Stomach (tissue), 4 donors: ENCODE data around the gene TOMM34.

Experiments used
- EP300 ChIP-seq: sonication (generic); formaldehyde crosslinking; IDR thresholded peaks from one replicate; pipeline ENCODE4 v1.6.1; 2017; ENCODE audit warnings: antibody characterized with exemption
- POLR2A ChIP-seq, 4 donors: fragments of 450-650 bp; IDR thresholded peaks; one replicate each; pipeline ENCODE4 v1.6.1; 2016; ENCODE audit warnings: antibody characterized with exemption in 4 of 4, control low read depth in 2 of 4, mild to moderate bottlenecking in 1 of 4, moderate library complexity in 1 of 4
- POLR2AphosphoS5 ChIP-seq, 3 donors: sonication (generic); formaldehyde crosslinking; IDR thresholded peaks; one replicate each; pipeline ENCODE4 v1.6.1; 2016; ENCODE audit warnings: antibody characterized with exemption in 3 of 3
- TF ChIP-seq, protein P1 (sequence below), 7 experiments: fragments of 450-650 bp in 4 of 7; fragments of 200-600 bp in 3 of 7; sonication (generic) in 3 of 7; IDR thresholded peaks; one replicate each; pipeline ENCODE4 v1.5.1; 2016 to 2019; ENCODE audit warnings: antibody characterized with exemption in 7 of 7, control low read depth in 2 of 7, mild to moderate bottlenecking in 1 of 7

DNA sequence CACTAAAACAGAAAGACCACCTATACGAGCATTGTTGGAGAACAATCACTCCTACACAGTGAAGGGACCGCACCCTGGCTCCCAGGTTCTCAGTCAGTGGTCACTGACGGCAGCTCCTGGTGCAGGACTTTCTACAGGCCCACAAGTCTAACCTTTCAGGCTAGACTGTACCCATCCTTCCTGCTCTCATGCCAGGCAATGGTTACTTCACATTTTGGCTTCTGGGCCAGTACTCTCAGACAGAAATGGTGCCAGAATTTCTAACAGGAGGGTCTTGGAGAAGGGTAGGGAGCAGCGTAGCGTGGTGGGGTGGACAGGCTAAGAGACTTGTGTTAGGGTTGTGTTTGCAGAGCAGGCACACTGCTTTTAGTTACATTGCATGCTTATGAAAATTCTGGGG is 12.1 kb downstream of the TOMM34 start:
- no peak for TF ChIP-seq POLR2AphosphoS5 (IDR thresholded peaks at IDR 0.05)
- TF ChIP-seq, protein P1, sequence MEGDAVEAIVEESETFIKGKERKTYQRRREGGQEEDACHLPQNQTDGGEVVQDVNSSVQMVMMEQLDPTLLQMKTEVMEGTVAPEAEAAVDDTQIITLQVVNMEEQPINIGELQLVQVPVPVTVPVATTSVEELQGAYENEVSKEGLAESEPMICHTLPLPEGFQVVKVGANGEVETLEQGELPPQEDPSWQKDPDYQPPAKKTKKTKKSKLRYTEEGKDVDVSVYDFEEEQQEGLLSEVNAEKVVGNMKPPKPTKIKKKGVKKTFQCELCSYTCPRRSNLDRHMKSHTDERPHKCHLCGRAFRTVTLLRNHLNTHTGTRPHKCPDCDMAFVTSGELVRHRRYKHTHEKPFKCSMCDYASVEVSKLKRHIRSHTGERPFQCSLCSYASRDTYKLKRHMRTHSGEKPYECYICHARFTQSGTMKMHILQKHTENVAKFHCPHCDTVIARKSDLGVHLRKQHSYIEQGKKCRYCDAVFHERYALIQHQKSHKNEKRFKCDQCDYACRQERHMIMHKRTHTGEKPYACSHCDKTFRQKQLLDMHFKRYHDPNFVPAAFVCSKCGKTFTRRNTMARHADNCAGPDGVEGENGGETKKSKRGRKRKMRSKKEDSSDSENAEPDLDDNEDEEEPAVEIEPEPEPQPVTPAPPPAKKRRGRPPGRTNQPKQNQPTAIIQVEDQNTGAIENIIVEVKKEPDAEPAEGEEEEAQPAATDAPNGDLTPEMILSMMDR (IDR thresholded peaks at IDR 0.05) = no peak
- no peak for TF ChIP-seq POLR2A (IDR thresholded peaks at IDR 0.05)
- no peak for TF ChIP-seq EP300
